K562 (cell line): ENCODE measurements around the gene HIVEP3.

Experiments
- EGR1 ChIP-seq: fragments of 450-650 bp; conservative IDR thresholded peaks from 2 replicates; pipeline ENCODE4 v1.6.1; 2017; ENCODE audit warnings: mild to moderate bottlenecking
- JUN ChIP-seq, 2 experiments: sonication (generic) in 1 of 2; formaldehyde crosslinking in 1 of 2; IDR thresholded peaks; 2 replicates each; pipeline versions ENCODE4 v1.6.1 to v1.8.0; 2012 to 2022; ENCODE audit warnings: borderline replicate concordance in 2 of 2, mild to moderate bottlenecking in 2 of 2, improper control_type of control experiment in 1 of 2, low read depth in 1 of 2, low read length in 1 of 2, missing genetic modification reagents in 1 of 2
- MAFK ChIP-seq: IDR thresholded peaks from 2 replicates; pipeline ENCODE4 v1.6.1; 2011; ENCODE audit warnings: low read length, improper control_type of control experiment
- PHF8 ChIP-seq: fragments of 200-600 bp; sonication (generic); IDR thresholded peaks from 2 replicates; pipeline ENCODE4 v1.6.1; 2012; ENCODE audit warnings: mixed run types, mild to moderate bottlenecking, inconsistent platforms, low read length, moderate library complexity, borderline replicate concordance
- PURB ChIP-seq: sonication (generic); formaldehyde crosslinking; IDR thresholded peaks from 2 replicates; pipeline ENCODE4 v1.9.0; 2021; ENCODE audit warnings: low read depth, mild to moderate bottlenecking, missing genetic modification reagents
- SIRT6 ChIP-seq: IDR thresholded peaks from one replicate; pipeline ENCODE4 v1.6.1; 2012; ENCODE audit warnings: low read depth, mild to moderate bottlenecking, control low read depth, inconsistent platforms, low read length, moderate library complexity
- TCF7L2 ChIP-seq: fragments of 150-350 bp; IDR thresholded peaks from 2 replicates; pipeline ENCODE4 v1.6.1; 2016; ENCODE audit warnings: low read depth, mild to moderate bottlenecking, low read length, moderate library complexity
- ZNF740 ChIP-seq, 3 experiments: fragments of 200-800 bp in 1 of 3; sonication (Bioruptor generic) in 1 of 3; sonication (generic) in 1 of 3; formaldehyde crosslinking in 1 of 3; IDR thresholded peaks; 2 replicates each; pipeline versions ENCODE4 v1.6.1 to v1.8.0; 2016 to 2022; ENCODE audit warnings: mild to moderate bottlenecking in 2 of 3, missing compliant biosample characterization in 2 of 3, missing genetic modification characterization in 2 of 3, missing genetic modification reagents in 1 of 3
- TF ChIP-seq, protein P1 (sequence below): sonication (generic); formaldehyde crosslinking; IDR thresholded peaks from 2 replicates; pipeline ENCODE4 v1.8.1; 2023; ENCODE audit warnings: mild to moderate bottlenecking, missing genetic modification reagents
- TF ChIP-seq, protein P2 (sequence below), 3 experiments: IDR thresholded peaks in 2 of 3; conservative IDR thresholded peaks in 1 of 3; 2 replicates each; pipeline ENCODE4 v1.5.1; 2011 to 2012; ENCODE audit warnings: low read length in 3 of 3, mild to moderate bottlenecking in 3 of 3, control low read depth in 2 of 3, improper control_type of control experiment in 1 of 3, inconsistent platforms in 1 of 3, low read depth in 1 of 3, mixed read lengths in 1 of 3, moderate library complexity in 1 of 3; ENCODE audit not compliant: insufficient read depth in 2 of 3
- TF ChIP-seq, protein P3 (sequence below): fragments of 450-650 bp; IDR thresholded peaks from 2 replicates; pipeline ENCODE4 v1.6.1; 2017; ENCODE audit warnings: mild to moderate bottlenecking, moderate library complexity

- TF ChIP-seq PURB (CRISPR knock-in tag) (no peak), TCF7L2 (no peak), PHF8 (no peak), JUN (IDR thresholded peaks at IDR 0.05; ENCODE audit: borderline replicate concordance, low read depth, low read length) (no peak), JUN (CRISPR knock-in tag; IDR thresholded peaks at IDR 0.05; ENCODE audit: borderline replicate concordance) (no peak), MAFK (no peak), ZNF740 (CRISPR knock-in tag; IDR thresholded peaks at IDR 0.05) (no peak), ZNF740 (tag; IDR thresholded peaks at IDR 0.05) (no peak), EGR1 (no peak), SIRT6 (no peak)
- TF ChIP-seq, protein P1, sequence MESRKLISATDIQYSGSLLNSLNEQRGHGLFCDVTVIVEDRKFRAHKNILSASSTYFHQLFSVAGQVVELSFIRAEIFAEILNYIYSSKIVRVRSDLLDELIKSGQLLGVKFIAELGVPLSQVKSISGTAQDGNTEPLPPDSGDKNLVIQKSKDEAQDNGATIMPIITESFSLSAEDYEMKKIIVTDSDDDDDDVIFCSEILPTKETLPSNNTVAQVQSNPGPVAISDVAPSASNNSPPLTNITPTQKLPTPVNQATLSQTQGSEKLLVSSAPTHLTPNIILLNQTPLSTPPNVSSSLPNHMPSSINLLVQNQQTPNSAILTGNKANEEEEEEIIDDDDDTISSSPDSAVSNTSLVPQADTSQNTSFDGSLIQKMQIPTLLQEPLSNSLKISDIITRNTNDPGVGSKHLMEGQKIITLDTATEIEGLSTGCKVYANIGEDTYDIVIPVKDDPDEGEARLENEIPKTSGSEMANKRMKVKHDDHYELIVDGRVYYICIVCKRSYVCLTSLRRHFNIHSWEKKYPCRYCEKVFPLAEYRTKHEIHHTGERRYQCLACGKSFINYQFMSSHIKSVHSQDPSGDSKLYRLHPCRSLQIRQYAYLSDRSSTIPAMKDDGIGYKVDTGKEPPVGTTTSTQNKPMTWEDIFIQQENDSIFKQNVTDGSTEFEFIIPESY (CRISPR knock-in tag) = no peak
- TF ChIP-seq, protein P2, sequence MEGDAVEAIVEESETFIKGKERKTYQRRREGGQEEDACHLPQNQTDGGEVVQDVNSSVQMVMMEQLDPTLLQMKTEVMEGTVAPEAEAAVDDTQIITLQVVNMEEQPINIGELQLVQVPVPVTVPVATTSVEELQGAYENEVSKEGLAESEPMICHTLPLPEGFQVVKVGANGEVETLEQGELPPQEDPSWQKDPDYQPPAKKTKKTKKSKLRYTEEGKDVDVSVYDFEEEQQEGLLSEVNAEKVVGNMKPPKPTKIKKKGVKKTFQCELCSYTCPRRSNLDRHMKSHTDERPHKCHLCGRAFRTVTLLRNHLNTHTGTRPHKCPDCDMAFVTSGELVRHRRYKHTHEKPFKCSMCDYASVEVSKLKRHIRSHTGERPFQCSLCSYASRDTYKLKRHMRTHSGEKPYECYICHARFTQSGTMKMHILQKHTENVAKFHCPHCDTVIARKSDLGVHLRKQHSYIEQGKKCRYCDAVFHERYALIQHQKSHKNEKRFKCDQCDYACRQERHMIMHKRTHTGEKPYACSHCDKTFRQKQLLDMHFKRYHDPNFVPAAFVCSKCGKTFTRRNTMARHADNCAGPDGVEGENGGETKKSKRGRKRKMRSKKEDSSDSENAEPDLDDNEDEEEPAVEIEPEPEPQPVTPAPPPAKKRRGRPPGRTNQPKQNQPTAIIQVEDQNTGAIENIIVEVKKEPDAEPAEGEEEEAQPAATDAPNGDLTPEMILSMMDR (IDR thresholded peaks at IDR 0.05 in 2 of 3, conservative IDR thresholded peaks at IDR 0.05 in 1 of 3; ENCODE audit: insufficient read depth in 2 of 3, low read depth in 1 of 3, low read length in 3 of 3) = peak; percentile 51 to 75 (median 52)
- TF ChIP-seq, protein P3, sequence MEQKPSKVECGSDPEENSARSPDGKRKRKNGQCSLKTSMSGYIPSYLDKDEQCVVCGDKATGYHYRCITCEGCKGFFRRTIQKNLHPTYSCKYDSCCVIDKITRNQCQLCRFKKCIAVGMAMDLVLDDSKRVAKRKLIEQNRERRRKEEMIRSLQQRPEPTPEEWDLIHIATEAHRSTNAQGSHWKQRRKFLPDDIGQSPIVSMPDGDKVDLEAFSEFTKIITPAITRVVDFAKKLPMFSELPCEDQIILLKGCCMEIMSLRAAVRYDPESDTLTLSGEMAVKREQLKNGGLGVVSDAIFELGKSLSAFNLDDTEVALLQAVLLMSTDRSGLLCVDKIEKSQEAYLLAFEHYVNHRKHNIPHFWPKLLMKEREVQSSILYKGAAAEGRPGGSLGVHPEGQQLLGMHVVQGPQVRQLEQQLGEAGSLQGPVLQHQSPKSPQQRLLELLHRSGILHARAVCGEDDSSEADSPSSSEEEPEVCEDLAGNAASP = no peak
Measured at GRCh38 chr1:41513383-41513735, 405.4 kb downstream of the HIVEP3 start.
